ENCODE measurements around the gene LRRC52.

Gene LRRC52

GRCh38 chr1:165544996-165545395 is 1.2 kb downstream of the LRRC52 start:
- H3K4me2 ChIP-seq (ENCODE audit: low read depth, low read length), result no peak overlapping the region
- H3F3A ChIP-seq (ENCODE audit: insufficient read depth, low read length), result no peaks in the 10 kb centered on the region
- no peaks in the 10 kb centered on the region for H3K9me2 ChIP-seq (replicated peaks; ENCODE audit: insufficient read depth, low read length)
- no peak overlapping the region for H3K4me3 ChIP-seq (ENCODE audit: low read length)
- no peaks in the 10 kb centered on the region for H3K79me2 ChIP-seq (ENCODE audit: low read length)
- no peak overlapping the region for H3K9ac ChIP-seq (ENCODE audit: low read length)
- no peaks in the 10 kb centered on the region for H3K27me3 ChIP-seq (replicated peaks; ENCODE audit: insufficient read depth, low read length)
- no peak overlapping the region for H3K27ac ChIP-seq (ENCODE audit: low read length)
- TF ChIP-seq EZH2 (optimal IDR thresholded peaks at IDR 0.05; ENCODE audit: low read depth, low read length) (no peak), CTCF (IDR thresholded peaks at IDR 0.05; ENCODE audit: low read length) (no peak), EZH2phosphoT487 (IDR thresholded peaks at IDR 0.05; ENCODE audit: low read length) (no peak)
- no peaks in the 10 kb centered on the region for H3K4me1 ChIP-seq (ENCODE audit: low read length)
- H3K9me3 ChIP-seq (replicated peaks; ENCODE audit: insufficient read depth, low read length), result no peaks in the 10 kb centered on the region
- no peaks in the 10 kb centered on the region for H3K36me3 ChIP-seq (replicated peaks; ENCODE audit: insufficient read depth, low read length)
- H4K20me1 ChIP-seq (ENCODE audit: insufficient read depth, low read length), result no peaks in the 10 kb centered on the region
- DNase-seq, result no peak
- H2AFZ ChIP-seq (ENCODE audit: low read length), result no peak overlapping the region

DNA sequence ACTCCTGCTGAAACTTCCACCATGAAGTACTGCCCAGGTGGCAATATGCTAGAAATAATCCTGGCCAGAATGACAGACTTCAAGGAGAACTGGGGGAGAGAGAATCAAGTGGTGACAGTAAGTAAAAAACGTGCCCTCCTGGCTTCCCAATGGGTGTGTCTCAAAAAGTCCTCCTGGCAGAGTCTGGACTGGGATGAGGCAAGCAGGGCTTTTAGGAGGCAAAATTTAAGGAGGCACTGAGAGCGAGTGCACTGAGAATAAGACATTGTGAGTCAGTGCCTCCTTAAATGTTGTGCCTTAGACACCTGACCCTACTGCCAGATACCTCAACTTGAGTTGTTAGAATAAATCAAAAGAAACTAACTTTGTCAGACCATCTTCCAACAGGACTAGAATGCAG is 2.2 kb downstream of the LRRC52 start:
- no peak overlapping the region for H3K9ac ChIP-seq (ENCODE audit: low read length)
- no peak for DNase-seq
- no peak overlapping the region for H2AFZ ChIP-seq (ENCODE audit: low read length)
- H3K79me2 ChIP-seq (ENCODE audit: low read length), result no peaks in the 10 kb centered on the region
- no peaks in the 10 kb centered on the region for H3K36me3 ChIP-seq (replicated peaks; ENCODE audit: insufficient read depth, low read length)
- no peak overlapping the region for H3K4me2 ChIP-seq (ENCODE audit: low read depth, low read length)
- TF ChIP-seq CTCF (IDR thresholded peaks at IDR 0.05; ENCODE audit: low read length) (no peak), EZH2phosphoT487 (IDR thresholded peaks at IDR 0.05; ENCODE audit: low read length) (no peak), EZH2 (optimal IDR thresholded peaks at IDR 0.05; ENCODE audit: low read depth, low read length) (no peak)
- no peaks in the 10 kb centered on the region for H3F3A ChIP-seq (ENCODE audit: insufficient read depth, low read length)
- H3K27ac ChIP-seq (ENCODE audit: low read length), result no peak overlapping the region
- H3K27me3 ChIP-seq (replicated peaks; ENCODE audit: insufficient read depth, low read length), result no peaks in the 10 kb centered on the region
- no peaks in the 10 kb centered on the region for H3K4me1 ChIP-seq (ENCODE audit: low read length)
- H3K9me2 ChIP-seq (replicated peaks; ENCODE audit: insufficient read depth, low read length), result no peaks in the 10 kb centered on the region
- no peaks in the 10 kb centered on the region for H3K9me3 ChIP-seq (replicated peaks; ENCODE audit: insufficient read depth, low read length)
- H3K4me3 ChIP-seq (ENCODE audit: low read length), result no peak overlapping the region
- no peaks in the 10 kb centered on the region for H4K20me1 ChIP-seq (ENCODE audit: insufficient read depth, low read length)

DNA sequence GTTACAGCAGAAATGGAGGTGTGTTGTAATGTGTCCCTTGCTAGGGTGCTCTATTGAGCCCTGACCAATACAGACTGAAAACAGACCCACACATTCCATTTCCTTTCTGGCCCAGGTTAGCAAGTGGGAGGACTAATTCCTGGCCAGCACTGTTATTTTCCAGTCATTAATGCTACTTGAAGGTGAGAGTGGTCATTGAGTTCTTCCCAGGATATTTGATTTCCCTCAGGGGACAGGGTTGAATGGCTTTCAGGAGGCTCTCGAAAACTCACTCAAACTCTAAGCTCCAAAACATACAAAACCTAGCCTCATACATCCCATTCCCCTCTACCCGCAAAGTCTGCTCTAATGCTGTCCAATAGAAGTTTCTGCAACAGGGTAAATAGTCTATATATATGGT is 6.2 kb downstream of the LRRC52 start:
- Histone ChIP-seq H3K4me3 (ENCODE audit: low read length) (no peak overlapping the region), H3K4me2 (ENCODE audit: low read depth, low read length) (no peak overlapping the region), H3K9ac (ENCODE audit: low read length) (no peak overlapping the region), H3K27ac (ENCODE audit: low read length) (no peak overlapping the region), H3K9me3 (replicated peaks; ENCODE audit: insufficient read depth, low read length) (no peaks in the 10 kb centered on the region), H3F3A (ENCODE audit: insufficient read depth, low read length) (no peaks in the 10 kb centered on the region), H3K4me1 (ENCODE audit: low read length) (no peaks in the 10 kb centered on the region), H3K79me2 (ENCODE audit: low read length) (no peaks in the 10 kb centered on the region), H3K9me2 (replicated peaks; ENCODE audit: insufficient read depth, low read length) (no peaks in the 10 kb centered on the region), H2AFZ (ENCODE audit: low read length) (no peak overlapping the region), H3K27me3 (replicated peaks; ENCODE audit: insufficient read depth, low read length) (no peaks in the 10 kb centered on the region), H4K20me1 (ENCODE audit: insufficient read depth, low read length) (no peaks in the 10 kb centered on the region), H3K36me3 (replicated peaks; ENCODE audit: insufficient read depth, low read length) (no peaks in the 10 kb centered on the region)
- TF ChIP-seq CTCF (IDR thresholded peaks at IDR 0.05; ENCODE audit: low read length), result no peak
- TF ChIP-seq EZH2 (optimal IDR thresholded peaks at IDR 0.05; ENCODE audit: low read depth, low read length), result no peak
- TF ChIP-seq EZH2phosphoT487 (IDR thresholded peaks at IDR 0.05; ENCODE audit: low read length), result no peak
- DNase-seq, result no peak
